HT-29 (cell line): ENCODE data around the gene PAPPA2. TPM values are rescaled to one million over a fixed set of nuclear protein-coding genes. Genes with fewer than 3 reads are reported as not detected.

Experiments used
- DNase-seq: peaks from one replicate; pipeline ENCODE4 v3.0.0-alpha.2; 2015; ENCODE audit warnings: low spot score
- total RNA-seq: library from RNA; depleted of rRNA; stranded (reverse); fragments of >200 nt; shearing (Covaris generic); gene quantifications from 2 replicates; pipeline ENCODE4 v1.2.3, GENCODE V29; 2014

The PAPPA2 gene
- total RNA-seq, 1 experiment from 2014 or later: not detected

DNA sequence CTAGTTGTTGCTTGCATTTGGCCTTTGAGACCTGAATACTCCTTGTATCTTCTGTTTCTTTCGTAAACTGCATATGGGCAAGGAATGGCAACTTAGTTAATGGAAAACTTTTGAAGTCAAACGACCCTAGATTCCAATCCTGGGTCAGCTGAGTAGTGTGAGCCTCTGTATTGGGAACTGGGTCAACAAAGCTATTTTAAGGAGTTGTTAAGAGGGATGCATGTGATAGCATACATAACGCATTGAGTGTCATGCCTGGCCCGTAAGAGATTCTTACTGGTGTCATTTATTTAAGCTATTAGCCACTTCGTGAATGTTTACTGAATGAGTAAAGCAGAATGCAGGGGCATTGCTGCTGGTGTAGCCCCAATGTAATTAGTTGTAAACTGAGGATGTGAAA is 340.1 kb downstream of the PAPPA2 start:
- no peak for DNase-seq

- no peak for DNase-seq
These were observed 340.6 kb downstream of the PAPPA2 start for GRCh38 chr1:176803596-176803995.

DNA sequence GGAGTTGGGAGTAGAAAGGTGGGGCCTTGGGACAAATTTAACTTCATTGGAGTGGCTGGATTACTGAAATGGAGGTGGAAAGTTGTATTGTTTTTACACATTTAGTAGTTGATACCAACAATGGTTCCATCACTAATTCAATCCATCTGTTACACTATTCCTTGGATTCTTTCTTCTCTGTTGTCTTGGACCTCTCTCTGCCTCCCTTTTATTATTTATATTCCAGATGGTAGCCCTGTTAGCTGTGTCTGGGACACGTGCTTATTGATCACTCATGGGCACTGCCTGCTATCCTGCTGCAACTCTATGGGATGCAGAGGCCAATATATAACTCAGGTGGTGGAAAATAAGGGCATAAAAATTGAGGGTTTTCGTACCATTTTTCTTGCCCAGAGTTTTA is 346.3 kb downstream of the PAPPA2 start:
- DNase-seq: no peak

GRCh38 chr1:176811511-176812288 is 348.7 kb downstream of the PAPPA2 start:
- DNase-seq: no peak

DNA sequence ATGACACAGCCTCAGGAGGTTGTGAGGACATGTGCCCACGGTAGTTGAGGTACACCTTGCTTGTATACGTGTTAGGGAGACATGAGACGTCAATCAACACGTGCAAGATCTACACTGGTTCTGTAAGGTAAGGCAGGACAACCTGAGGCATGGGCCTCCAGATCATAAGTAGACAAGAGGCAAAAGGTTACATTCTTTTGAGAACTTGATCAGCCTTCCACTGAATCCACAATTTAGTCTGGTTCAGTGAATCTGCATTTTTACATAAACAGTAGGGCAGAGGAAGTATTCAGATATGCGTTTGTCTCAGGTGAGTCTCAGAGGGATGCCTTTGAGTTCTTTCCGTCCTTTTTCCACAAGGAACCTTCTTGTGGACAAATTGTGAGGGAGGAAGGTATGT is 352.6 kb downstream of the PAPPA2 start:
- no peak for DNase-seq

DNA sequence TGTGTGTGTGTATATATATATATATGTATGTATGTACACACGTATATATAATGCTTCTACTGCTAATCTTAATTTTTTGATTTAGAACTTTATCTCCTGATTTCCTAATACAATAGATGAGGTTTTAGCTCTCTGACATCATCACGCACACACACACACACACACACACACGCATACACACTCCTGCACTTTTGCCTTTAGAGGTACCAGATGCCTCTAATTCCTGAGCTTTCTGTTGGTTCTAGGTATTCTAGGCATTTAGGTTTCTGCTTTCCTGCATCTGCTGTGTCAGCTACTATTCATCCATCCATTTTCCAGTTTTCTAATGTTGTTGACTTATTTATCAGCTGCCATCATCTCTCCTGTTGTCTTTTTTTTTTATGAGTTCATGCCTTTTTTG is 353.3 kb downstream of the PAPPA2 start:
- no peak for DNase-seq

- no peak for DNase-seq
These were observed 357.5 kb downstream of the PAPPA2 start for GRCh38 chr1:176820391-176821031.

DNA sequence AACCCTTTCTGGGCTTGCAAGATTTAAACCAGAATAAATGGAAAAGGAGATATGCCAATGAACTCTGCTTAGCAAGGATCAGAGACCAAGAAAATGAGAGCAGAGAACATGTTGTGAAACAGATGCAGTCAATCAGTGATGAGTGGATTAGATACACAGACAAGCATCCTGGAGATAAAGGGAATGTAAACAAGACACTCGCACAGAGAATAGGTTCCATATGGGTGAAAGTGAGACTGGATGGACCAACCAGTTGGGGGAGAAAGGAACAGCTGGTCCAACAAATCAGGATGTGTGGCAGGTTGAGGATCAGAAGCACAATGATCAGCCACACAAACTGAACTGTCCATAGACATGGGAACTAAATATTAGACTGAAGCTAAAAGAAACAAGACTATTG is 363.3 kb downstream of the PAPPA2 start:
- no peak for DNase-seq

DNA sequence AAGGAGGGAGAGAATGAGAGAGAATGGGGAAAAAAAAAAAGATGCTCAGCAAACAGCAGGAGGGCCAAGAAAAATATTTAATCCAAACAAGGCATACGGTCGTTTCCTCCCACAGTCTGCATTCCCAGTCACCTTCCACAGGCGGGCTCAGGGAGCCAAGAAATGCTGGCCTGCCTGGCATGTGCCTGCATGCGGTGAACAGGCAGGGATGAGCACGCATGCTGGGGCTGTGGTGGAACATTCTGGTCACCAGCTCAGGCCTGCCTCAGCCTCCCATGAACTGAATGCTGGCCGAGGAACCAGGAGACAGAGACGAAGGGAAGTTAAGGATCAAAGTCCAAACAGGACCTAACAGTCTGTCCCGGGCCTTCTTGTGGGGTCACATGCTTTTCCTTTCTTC is 366.3 kb downstream of the PAPPA2 start:
- no peak for DNase-seq

GRCh38 chr1:176831150-176831549 is 368.2 kb downstream of the PAPPA2 start:
- DNase-seq: no peak

DNA sequence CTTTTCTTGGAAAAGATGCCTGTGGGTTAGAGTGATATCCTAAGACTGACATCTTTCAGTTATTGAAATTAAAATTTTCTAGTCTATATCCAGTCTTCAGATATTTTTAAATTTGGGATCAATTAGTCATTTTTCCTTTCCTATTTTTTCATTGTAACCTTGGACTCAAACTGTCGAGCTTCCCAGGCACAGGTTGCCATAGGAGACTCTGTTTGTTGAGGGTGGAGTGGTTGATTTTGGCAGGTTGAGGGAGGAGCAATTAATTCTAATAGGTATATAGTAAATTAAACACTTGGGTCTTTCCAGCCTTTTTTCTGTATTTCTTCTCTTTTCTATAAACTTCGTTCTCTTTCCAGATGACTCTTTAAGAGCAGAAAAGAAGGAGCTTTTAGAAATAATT is 374.7 kb downstream of the PAPPA2 start:
- no peak for DNase-seq

DNA sequence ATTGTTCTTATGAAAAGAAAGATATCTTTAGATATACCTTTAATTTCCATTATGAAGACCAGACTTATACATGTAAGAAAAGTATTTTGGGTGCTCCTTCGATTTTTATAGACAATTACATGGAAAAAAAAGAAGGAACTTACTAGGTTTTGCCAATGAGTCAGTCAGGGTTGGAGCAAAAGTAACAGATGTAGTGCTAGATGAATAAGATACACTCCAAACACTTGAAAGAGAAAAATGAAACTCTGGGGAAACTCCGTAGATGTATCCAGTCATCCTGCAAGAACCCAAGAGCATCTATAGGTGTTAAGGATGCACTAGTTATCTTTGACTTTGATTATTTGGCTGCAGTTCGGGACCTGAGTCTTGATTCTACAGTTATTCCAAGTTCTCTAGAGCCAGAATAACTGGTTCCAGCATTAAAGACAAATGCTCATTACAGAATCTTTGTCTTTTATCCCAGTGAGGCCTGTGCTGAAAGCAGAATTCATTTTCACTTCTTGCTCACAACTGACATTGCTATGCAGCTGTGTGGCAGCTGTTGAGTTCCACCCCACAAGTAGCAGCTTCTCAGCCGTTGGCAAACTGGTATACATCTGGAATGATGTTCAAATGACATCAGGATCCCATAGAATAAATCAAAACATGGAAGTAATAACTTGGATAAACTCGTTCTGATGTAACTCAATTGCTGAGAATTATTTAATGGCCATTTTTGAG is 375.5 kb downstream of the PAPPA2 start:
- DNase-seq: no peak

DNA sequence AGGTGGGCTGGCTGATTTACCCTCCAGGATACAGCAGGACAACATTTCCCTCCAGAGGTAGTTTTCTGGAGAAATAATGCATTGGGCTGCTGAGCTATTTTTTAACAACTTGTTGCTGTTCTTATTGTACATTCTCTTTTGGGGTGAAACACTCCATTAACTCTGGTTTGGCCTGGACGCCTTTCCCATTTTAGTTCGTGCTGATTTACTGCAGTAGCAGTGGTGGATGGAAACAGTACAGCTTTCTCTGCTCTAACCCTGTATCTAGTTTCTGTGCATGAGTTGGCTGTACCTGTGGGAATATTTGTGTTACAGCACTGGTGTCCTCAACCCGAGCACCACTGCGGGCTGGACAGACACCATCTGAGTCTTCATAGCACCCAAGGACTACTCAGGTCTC is 376.2 kb downstream of the PAPPA2 start:
- no peak for DNase-seq

DNA sequence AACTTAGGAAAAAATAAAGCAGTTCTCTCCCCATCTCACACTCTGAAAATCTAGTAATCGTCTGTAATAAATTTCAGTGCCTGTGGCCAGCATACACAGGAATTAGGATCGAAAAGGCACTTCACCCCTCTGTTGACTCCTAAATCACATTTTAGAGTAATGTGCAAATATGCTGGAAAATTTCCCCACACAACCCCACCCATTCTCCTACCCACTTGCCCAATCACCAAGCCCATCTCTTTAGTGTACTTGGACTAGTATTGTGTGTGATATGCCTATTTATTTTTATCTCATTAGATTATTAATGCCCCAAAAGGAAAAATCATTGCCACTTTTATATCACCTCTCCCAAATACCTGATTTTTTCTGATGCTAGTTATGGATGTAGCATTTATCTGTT is 378.3 kb downstream of the PAPPA2 start:
- no peak for DNase-seq

GRCh38 chr1:176843352-176844297 is 380.6 kb downstream of the PAPPA2 start:
- peak; percentile 16 for DNase-seq

DNA sequence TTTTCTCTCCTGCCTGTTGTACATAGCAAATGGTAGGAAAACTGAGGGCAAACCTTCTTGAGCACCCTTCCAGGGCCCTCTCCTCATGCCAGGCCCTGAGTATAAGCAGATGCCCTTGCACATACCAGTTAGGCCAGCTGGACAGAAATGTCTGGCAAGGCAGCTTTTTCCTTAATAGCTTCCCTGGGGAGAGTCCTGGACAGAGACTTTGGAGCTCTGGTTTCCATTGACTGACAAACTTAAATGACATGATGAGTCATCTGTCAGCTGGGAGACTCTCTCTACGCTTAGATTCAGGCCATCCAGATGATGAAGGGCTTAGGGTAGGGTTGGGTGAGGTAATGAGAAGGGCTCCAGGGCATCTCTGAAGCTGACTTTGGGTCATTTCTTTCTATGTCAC is 384.1 kb downstream of the PAPPA2 start:
- no peak for DNase-seq

DNA sequence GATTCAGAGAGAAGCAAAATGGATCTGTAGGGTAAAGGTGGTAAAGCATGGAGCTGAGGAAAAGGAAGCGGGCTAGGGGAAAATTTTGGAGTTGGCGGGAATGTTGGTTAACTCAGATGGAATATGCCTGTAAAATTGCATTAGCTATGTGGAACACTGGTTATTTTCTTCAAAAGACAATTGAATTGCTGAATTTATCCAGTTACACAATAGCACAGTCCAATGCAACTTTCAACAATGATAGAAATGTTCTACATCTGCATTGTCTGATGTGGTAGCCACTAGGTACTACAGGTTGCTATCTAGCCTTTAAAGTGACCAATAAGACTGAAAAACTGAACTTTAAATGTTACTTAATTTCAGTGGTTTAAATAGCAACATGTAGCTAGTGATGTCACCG is 386.3 kb downstream of the PAPPA2 start:
- DNase-seq: no peak

DNA sequence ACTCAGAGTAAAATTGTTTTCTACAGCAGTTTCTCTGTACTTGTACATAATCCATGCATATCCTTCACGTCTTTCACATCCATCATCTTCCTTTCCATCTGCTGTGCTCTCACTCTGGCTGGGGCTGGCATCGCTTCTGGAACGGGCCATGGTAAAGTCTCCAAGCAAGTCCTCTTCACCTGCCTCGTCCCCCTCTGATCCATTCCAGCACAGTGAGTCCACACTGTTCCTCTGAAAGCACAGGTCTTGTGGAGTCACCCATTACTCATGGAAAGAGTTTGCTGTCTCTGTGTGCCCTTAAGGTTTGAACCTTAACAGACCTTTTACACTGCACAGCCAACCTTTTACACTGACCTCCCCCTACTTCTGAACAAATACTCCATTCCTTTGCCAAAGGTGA is 387.9 kb downstream of the PAPPA2 start:
- DNase-seq: no peak

- no peak for DNase-seq
These were observed 389.1 kb downstream of the PAPPA2 start for GRCh38 chr1:176852124-176852523.

DNA sequence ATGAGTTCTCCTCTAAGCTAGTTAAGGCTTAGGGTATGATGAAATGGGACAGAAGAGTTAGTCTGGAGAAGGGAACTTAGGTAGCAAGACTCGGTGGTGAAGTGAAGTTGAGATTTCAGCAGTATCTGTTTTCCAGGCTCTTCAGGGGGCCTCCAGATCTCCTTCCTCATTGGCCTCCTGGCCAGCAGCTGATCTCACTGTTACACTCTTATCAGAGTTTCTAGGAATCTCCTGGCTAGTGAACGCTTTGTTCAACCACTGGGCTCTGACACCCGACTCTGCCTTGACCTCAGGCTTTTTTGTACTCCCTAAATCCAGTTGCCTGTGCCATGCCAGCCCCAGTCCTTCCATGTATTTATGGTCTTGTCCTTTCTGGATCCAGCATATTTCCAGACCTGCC is 390.5 kb downstream of the PAPPA2 start:
- DNase-seq: no peak

DNA sequence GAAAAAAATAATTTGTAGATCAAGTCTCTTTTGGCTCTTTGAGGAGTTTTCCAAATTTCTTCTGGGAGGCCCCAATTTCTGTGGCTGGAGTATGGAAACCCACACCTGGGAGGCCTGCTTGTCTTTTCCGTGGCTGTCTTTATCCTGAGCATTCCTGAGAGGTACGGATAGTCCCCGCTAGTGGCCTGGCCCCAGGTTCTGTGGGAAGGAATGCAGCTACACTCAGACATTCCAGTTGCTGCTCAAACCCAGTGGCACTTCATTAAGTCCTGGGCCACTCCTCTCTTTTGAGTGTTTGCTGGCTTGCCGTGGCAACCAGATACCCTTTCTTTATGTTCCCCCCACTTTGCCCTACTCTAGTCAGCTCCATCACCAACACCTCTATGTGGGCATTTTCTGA is 391.1 kb downstream of the PAPPA2 start:
- no peak for DNase-seq
